Stimulated activated naive CD8-positive, alpha-beta T cell treated with anti-CD3 and anti-CD28 coated beads, Interleukin-15, Interleukin-2, amounts not matched to agents 100 U/mL and 50 U/mL, for 24 hours (primary cell): ENCODE measurements around the gene CDR2.
"Not testable (repeated sequence)": the region's sequence is repeated elsewhere in the genome, so short reads cannot be mapped to it uniquely, and the experiment has no call there.

ENCODE experiments used
- ATAC-seq: fragments of 150-1000 bp; cut with Tn5 transposase; one replicate; pipeline ENCODE4 v1.10.0; 2021
- DNase-seq: peaks from one replicate; pipeline ENCODE4 v3.0.0; 2021

The CDR2 gene

GRCh38 chr16:22352723-22353122, 21.7 kb downstream of the CDR2 start:
- ATAC-seq = no peak

DNA sequence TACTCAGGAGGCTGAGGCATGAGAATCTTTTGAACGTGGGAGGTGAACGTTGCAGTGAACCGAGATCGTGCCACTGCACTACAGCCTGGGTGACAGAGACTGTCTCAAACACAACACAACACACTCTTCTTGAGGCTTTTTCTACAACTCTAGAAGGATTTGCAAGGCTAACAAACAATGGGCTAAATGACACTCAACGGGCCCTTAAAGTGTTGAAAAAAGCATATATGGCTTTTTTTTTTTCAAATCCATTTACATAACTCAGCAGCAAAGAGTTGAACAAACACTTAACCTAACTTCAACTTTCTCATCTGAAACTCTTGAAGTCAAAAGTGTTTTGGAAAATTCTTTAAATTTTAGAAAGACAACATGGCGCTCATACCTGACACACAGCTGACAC, 22.3 kb downstream of the CDR2 start:
- DNase-seq = no peak
- no peak for ATAC-seq

More at GRCh38 chr16:22352723-22353122, 21.7 kb downstream of the CDR2 start:
- DNase-seq = no peak

GRCh38 chr16:22351017-22351416, 23.4 kb downstream of the CDR2 start:
- DNase-seq, ATAC-seq: not testable (repeated sequence)

DNA sequence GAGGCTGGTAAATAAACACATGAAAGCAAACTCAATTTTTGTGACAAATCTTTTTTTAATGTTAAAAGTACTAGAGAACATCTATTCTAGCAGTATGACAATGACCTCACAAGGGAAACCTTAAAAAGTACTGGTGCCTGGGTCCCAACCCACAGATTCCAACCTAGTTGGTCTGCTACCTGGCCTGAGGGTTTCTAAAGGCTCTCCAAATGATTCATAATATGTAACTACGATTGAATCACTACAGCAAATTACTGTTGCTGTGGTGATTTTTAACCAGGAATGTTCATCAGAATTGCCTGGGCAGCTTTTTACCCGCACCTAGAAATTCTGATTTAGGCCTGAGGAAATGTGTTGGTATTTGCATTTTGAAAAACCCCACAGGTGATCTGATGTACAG, 26.1 kb downstream of the CDR2 start:
- DNase-seq (no peak), ATAC-seq (no peak)

DNA sequence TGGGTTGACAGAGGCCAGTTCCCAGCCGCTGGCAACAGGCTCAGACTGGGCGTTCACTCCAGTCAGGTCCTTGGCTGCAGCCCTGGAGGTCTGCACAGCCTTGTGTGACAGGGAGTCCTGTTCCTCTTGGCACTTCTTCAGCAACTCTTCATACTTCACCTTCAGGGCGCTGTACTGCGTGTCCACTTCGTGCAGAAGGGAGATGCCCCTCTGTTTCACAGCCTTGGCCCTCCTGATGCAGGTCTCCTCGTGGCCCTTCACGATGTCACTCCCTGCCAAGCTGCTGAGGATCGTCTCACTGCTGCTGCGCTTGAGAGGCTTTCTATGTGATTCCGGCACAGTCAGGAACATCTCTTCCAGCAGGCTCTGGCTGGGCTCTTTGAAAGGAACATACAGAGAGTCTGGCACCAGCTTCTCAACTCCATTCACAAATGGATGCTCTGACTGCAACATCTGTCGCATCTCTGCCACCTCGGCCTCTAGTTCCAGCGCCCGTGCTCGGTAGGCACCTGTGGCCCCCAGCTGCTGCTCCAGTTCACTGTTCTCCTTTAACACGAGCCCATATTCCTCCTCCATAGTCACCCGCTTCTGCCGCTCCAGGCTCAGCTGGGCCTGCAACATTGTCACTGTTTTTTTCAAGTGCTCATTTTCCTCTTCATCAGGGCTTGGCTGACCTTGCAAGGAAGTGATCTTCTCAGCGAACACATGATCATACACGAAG, 27.2 kb downstream of the CDR2 start:
- DNase-seq (no peak), ATAC-seq (no peak)

GRCh38 chr16:22346483-22346882, 27.9 kb downstream of the CDR2 start:
- no peak for ATAC-seq
- DNase-seq = no peak

- DNase-seq (no peak), ATAC-seq (no peak)
These were observed 32.3 kb downstream of the CDR2 start for GRCh38 chr16:22342082-22342481.

DNA sequence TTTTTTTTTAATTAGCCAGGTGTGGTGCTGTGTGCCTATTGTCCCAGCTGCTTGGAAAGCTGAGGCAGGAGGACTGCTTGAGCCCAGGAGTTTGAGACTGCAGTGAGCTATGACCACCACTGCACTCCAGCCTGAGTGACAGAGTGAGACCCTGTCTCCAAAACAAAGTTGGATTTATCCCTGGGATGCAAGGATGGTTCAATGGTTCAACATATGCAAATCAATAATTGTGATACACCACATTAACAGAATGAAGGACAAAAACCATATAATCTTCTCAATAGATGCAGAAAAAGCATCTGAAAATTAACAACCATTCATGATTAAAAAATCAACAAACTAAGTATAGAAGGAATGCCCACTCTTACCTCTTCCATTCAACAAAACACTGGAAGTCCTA, 33.5 kb downstream of the CDR2 start:
- DNase-seq = no peak
- ATAC-seq = no peak

DNA sequence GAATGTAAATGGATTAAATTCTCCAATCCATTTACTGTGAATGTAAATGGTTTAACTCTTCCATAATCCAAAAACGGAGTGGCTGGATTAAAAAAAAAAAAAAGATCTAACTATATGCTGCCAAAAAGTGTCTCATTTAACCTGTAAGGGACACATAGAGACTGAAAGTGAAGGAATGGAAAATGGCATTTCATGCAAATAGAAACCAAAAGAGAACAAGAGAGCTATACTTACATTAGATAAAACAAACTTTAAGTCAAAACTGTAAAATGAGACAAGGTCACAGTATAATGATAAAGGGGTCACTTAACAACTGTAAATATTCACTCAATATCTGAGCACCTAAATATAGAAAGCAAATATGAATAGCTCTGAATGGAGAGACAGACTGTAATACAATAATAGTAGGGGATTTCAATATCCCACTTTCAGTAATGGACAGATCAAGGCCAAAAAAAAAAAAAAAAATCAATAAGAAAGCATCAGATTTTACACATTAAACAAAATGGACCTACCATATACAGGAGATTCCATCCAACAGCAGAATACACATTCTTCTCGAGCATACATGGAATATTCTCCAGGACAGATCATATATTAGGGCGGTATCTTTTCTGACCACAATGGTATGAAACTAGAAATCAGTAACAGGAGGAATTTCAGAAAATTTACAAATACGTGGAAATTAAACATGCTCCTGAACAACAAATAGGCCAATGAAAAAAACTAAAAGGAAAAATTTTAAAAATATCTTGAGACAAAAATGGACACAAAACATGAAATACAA, 36.4 kb downstream of the CDR2 start:
- ATAC-seq = no peak

GRCh38 chr16:22337045-22337444, 37.4 kb downstream of the CDR2 start:
- DNase-seq (no peak), ATAC-seq (no peak)

More for the DNA sequence above, 36.4 kb downstream of the CDR2 start:
- DNase-seq = no peak

DNA sequence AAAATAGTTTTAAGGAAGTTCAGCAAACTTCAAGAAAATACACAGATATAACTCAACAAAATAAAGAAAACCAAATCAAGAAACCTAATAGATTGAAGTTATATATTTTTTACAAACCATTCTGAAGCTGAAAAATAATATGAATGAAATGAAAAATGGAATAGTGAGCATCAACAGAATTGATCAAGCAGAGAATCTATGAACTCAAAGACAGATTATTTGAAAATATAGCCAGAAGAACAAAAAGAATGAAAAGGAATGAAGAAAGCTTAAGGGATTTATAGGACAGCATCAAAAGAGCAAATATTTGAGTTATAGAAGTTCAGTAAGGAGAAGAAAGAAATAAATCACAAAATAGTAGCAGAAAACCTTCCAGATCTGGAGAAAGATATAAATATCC, 37.8 kb downstream of the CDR2 start:
- DNase-seq (no peak), ATAC-seq (no peak)

- no peak for ATAC-seq
These were observed 38.7 kb downstream of the CDR2 start for GRCh38 chr16:22335668-22336246.

DNA sequence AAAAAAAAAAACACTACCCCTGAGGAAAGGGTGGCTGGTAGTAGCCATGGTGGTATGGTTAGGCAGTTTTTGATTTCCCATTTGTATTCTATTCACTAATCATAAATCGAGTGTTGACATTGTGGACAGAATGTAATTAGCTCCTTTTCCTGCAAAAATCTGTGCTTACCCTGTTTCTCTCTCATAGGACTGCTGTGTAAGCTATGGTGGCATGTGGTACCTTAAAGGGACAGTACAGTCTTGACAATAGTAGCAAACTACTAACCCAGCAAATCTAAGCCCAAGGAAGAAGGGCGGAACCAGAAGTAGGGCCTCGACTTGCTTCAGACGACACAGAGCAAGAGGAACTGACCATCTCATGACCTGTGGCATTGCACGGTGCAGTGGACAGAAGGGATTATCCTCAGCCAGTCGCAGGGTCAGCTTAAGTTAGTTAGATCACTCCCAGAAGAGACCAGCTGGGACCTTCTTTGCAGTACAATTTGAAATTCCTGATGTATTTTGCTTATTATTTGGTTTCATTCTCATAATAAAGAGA, 40.9 kb downstream of the CDR2 start:
- ATAC-seq (no peak), DNase-seq (no peak)

More at GRCh38 chr16:22335668-22336246, 38.7 kb downstream of the CDR2 start:
- no peak for DNase-seq

- DNase-seq (no peak), ATAC-seq (no peak)
These were observed 44.1 kb downstream of the CDR2 start for GRCh38 chr16:22330326-22330725.

- no peak for ATAC-seq
- no peak for DNase-seq
These were observed 45.2 kb downstream of the CDR2 start for GRCh38 chr16:22329199-22329695.

GRCh38 chr16:22328081-22328725, 46.2 kb downstream of the CDR2 start:
- no peak for ATAC-seq
- DNase-seq = no peak

DNA sequence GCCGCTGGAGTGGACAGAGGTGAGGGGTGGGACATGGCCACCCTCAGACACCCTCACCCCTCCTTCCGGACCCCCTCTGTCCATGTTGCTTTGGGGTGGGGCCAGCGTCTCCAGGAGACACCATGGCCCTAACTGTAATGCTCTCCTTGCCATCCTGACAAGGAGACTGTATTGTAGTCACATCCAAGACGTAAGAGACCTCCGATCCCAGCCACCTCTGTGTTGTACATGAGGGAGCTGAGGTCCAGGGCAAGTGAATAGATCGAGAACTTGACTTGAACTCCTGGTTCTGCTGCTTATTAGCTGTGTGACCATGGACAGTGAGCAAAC, 47.0 kb downstream of the CDR2 start:
- no peak for DNase-seq
- ATAC-seq = no peak

DNA sequence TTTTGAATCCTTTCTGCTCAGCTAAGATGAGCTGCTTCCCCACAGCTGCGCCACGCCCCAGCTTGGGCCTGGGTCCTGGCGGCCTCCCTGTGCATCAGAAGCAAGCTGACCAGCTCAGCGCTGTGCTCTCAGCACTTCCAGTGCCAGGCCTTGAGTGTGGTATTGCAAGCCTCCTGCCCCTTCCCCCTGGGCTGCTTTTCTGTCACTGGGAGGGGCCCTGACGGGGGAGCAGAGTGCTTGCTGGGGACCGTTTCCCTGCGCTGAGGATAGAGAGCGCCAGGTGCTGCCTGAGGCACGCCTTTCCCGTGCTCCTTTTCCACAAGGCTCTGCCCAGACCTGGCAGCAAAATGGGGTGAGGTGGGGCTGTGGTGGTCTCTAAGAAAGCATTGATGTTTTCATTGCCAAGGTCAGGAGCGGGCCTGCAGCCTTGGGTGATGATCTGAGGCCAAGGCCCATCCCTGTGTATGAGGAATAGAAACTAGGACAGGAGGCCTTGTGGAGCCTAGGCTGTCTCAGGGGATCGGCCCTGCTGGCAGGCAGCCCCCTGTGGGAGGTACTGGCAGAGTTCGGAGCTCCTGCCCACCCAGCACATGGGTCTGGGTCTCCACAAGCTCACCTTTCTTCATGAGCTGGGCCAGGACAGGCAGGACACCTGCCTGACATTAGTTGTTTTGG, 47.5 kb downstream of the CDR2 start:
- ATAC-seq (no peak), DNase-seq (no peak)

GRCh38 chr16:22326369-22326652, 48.1 kb downstream of the CDR2 start:
- no peak for DNase-seq

DNA sequence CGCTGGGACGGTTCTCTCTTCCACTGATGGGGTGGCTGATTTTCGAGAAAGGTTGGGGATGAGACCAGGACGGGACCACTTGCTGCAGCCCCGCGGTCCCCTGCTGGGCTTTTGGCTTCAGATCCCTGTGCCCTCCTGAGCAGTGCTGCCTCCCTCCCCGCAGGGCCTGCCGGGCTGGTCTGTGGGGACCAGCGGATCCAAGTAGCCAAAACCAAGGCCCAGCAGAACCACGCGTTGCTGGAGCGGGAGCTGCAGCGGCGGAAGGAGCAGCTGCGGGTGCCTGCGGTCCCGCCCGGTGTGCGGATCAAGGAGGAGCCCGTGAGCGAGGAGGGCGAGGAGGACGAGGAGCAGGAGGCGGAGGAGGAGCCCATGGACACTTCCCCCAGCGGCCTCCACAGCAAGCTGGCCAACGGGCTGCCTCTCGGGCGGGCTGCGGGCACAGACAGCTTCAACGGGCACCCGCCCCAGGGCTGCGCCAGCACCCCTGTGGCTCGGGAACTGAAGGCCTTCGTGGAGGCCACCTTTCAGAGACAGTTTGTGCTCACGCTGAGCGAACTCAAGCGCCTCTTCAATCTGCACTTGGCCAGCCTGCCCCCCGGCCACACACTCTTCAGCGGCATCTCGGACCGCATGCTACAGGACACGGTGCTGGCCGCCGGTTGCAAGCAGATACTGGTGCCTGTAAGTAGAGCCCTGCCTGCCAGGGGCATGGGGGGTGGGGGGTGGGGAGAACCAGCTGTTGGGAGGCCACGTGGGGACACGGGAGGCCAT, 48.6 kb downstream of the CDR2 start:
- ATAC-seq = no peak
- DNase-seq = no peak

More at GRCh38 chr16:22326369-22326652, 48.1 kb downstream of the CDR2 start:
- no peak for ATAC-seq
